GM19351 (cell line): ENCODE results near the gene FAM236D.
"Not testable (repeated sequence)": the region's sequence is repeated elsewhere in the genome, so short reads cannot be mapped to it uniquely, and the experiment has no call there.

Source experiments
- ATAC-seq: cut with Tn5 transposase; IDR thresholded peaks from one replicate; pipeline ENCODE4 v1.9.1; 2021; ENCODE audit warnings: mild to moderate bottlenecking, moderate library complexity; ENCODE audit not compliant: unreplicated experiment

Gene FAM236D

GRCh38 chrX:72808110-72808509 lies at the start of gene FAM236D:
Gene FAM236D (minus strand): TSS chrX:72808210. CDS start chrX:72808110, 100 bp downstream.
- not testable (repeated sequence) for ATAC-seq

GRCh38 chrX:72837532-72837931 lies 29.5 kb upstream of the FAM236D start:
- ATAC-seq, result not testable (repeated sequence)

- ATAC-seq, result not testable (repeated sequence)
Measured at GRCh38 chrX:72830701-72831100, 22.7 kb upstream of the FAM236D start.

- ATAC-seq, result not testable (repeated sequence)
Measured at GRCh38 chrX:72790390-72790789, 17.6 kb downstream of the FAM236D start.

- ATAC-seq, result peak; percentile 39
Measured at GRCh38 chrX:72788142-72788541, 19.9 kb downstream of the FAM236D start.

- not testable (repeated sequence) for ATAC-seq
Measured at GRCh38 chrX:72783964-72784363, 24.0 kb downstream of the FAM236D start.

- ATAC-seq, result not testable (repeated sequence)
Measured at GRCh38 chrX:72783365-72783936, 24.6 kb downstream of the FAM236D start.

GRCh38 chrX:72782560-72782959 lies 25.4 kb downstream of the FAM236D start, which contains the start of gene FAM236B:
Gene FAM236B (minus strand): TSS chrX:72782660. CDS start chrX:72782560, 100 bp downstream.
- ATAC-seq, result not testable (repeated sequence)

- ATAC-seq, result not testable (repeated sequence)
Measured at GRCh38 chrX:72778146-72778545, 29.9 kb downstream of the FAM236D start.

GRCh38 chrX:72777467-72777790 lies 30.6 kb downstream of the FAM236D start:
- ATAC-seq, result peak; percentile 77

GRCh38 chrX:72776653-72777466 lies 31.1 kb downstream of the FAM236D start, which contains the start of gene DMRTC1B:
Gene DMRTC1B (plus strand): TSS chrX:72776890. CDS start chrX:72845136, 68,246 bp downstream.
- peak; percentile 84 for ATAC-seq

- not testable (repeated sequence) for ATAC-seq
Measured at GRCh38 chrX:72760454-72760853, 47.6 kb downstream of the FAM236D start.
